ENCODE results near the gene RNF213.

RNF213 gene

DNA sequence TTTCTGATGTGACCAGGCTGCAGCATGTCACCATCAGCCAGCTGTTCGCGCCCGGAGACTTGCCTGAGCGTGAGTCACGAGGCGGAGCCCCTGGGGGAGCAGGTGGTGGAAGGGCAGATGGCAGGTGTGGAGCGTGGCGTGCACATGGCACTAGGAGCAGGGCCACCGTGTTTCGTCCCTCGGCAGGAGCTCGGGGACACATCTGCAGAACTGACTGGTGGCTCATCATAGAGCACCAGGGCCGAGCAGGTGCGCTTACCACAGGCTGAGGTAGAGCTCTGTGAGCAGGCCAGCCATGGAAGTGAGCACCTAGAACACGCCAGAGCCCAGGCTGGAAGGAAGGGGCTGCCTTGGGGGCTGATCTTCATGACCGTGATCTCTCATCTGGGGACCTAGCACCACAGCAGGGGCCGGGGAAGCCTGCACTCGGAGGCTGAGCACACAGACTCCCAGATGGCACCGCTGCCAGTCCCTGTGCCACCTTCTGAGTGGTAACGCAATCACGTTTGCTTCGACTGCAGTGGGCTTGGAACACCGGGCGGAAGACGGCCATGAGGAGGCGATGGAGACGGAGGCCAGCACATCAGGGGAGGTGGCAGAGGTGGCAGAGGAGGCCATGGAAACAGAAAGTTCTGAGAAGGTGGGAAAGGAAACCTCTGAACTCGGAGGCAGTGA is 92.5 kb downstream of the RNF213 start:
- DNase-seq (ENCODE audit: low spot score): no peak

DNA sequence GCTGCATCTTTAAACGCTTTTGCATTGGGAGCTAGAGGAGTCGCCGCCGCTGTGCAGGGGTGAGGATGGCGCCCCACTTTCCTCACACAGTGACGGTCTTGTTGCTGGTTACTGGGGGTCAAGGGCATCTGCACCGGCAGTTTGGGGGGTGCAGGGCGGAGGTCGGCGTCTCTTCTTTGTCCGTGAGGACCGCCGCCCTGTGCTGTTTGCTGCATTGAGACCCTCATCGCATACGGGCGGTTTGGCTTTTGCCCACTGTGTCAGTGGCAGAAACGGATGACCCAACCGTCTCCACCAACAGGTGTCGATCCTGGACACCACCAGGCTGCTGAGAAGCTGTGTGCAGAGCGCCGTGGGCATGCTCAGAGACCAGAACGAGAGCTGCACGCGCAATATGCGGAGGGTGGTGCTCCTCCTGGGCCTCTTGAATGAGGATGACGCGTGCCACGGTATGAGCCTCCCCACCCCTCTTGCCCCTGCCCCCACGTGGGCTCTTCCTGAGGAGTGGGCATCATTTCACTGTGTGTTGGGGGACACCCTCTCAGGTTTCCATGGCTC is 93.1 kb downstream of the RNF213 start:
- no peak for DNase-seq (ENCODE audit: low spot score)

DNA sequence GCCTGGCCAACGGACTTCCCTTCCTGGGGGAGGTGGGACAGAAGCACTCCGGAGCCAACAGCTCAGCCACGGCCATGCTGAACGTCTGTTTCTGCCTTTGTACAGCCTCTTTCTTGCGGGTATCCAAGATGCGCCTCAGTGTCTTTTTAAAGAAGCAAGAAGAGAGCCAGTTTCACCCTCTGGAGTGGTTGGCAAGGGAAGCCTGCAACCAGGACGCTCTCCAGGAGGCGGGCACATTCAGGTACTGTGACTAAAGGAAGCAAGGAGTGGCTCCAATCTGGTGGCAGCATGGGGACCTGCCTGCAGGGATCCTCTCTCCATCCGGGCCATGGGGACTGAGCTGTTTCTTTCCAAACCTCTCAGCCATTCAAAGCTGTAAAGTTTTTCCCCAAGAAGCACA is 93.7 kb downstream of the RNF213 start:
- no peak for DNase-seq (ENCODE audit: low spot score)

DNA sequence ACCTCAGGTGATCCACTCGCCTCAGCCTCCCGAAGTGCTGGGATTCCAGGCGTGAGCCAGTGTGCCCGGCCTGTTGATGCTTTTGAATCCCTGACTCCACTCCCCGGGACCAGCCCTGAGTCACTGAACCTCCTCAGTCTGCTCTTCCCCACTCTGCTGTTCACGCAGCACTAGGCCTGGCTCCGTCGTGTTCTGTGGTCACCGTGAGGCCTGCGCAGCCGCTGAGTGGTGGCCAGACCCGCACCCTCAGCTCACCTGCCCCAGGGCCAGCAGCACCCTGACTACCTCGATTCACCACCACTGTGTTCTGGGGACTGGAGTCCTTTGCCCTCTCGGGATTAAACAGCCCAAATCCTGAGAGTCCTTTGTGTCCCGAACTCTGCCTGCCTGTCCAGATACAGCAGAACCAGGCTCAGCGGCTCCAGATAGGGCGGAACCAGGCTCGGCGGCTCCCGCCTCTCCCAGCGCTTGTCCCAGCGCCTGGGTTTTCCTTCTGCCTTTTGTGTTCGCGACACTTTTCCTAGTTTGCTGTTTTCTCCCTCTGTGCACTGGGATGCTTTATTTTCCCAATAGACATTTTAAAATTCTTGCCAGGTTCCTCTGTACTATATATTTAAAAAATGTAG is 95.7 kb downstream of the RNF213 start:
- DNase-seq (ENCODE audit: low spot score): no peak

DNA sequence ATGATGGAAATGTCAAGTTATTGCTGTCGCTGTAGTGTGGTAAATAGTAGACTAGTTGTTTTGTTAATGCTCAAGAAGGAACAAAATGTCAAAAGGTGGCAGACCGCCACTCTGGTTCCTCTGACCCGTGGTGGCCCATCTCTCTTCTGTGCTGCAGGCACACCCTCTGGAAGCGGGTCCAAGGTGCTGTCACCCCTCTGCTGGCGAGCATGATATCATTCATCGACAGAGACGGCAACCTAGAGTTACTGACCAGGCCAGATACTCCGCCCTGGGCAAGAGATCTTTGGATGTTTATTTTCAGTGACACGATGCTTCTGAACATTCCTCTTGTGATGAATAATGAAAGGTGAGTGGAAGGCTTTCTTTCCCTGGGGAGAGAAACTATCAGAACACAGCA is 97.5 kb downstream of the RNF213 start:
- no peak for DNase-seq (ENCODE audit: low spot score)

DNA sequence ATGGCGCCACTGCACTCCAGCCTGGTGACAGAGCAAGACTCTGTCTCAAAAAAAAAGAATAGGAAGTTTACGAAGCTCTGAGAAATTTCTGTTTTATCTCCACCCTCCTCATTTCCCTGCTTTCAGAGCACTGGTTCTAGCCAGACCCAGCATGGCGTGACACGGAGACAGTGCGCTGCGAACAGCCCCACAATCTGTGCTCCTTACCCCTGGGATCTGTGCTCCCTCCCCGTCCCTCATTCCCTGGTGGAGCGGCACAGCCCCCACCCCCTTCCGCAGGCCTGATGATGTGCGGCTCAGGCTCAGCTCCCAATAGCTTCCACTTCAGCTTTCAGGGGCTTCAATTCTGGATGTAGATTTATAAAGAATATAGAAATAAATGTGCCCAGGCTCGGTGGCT is 98.2 kb downstream of the RNF213 start:
- DNase-seq (ENCODE audit: low spot score): no peak

DNA sequence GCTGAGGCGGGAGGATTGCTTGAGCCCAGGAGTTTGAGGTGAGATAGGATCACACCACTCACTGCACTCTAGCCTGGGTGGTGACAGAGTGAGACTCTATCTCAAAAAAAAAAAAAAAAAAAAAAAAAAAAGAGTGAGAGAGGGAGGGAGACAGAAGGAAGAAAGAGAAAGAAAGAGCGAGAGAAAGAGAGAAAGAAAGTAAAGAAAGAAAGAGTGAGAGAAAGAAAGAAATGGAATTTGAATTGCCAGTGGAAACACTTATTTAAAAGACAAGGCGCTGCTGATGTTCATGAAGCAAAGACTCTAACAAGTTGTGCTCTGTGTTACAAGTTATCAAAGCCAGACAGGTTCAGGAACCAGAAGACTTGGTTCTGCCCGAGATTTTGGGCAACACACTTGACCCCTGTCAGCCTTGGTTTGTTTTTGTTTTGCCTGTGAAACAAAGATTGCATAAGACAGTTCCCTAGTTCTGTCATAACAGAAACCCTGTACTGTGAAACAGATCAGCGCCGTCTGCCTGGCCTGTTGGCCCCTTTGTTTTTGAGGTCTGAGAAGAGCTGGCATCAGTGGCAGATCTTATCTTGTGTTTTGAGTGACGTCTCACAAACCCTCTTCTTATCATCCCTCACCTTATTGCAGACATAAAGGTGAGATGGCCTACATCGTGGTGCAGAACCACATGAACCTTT is 98.9 kb downstream of the RNF213 start:
- DNase-seq (ENCODE audit: low spot score): no peak

DNA sequence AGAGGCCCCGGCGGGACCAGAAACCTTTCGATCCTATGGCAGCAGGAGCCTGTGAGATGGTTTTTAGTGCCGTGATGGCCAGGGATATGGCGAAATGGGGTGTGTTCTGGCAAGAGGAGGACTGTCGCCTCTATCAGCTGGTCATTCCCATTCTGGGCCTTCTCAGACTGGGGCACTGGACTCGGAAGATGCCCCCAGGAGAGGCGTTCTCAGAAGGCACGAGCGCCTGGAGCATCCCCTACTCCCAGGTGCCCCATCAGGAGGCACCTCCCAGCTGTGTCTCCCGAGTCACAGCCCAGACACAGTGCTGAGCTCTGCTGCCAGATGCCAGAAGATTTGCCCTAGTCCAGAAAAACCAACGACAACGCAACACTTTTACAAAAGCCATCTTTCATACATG is 99.7 kb downstream of the RNF213 start:
- no peak for DNase-seq (ENCODE audit: low spot score)

DNA sequence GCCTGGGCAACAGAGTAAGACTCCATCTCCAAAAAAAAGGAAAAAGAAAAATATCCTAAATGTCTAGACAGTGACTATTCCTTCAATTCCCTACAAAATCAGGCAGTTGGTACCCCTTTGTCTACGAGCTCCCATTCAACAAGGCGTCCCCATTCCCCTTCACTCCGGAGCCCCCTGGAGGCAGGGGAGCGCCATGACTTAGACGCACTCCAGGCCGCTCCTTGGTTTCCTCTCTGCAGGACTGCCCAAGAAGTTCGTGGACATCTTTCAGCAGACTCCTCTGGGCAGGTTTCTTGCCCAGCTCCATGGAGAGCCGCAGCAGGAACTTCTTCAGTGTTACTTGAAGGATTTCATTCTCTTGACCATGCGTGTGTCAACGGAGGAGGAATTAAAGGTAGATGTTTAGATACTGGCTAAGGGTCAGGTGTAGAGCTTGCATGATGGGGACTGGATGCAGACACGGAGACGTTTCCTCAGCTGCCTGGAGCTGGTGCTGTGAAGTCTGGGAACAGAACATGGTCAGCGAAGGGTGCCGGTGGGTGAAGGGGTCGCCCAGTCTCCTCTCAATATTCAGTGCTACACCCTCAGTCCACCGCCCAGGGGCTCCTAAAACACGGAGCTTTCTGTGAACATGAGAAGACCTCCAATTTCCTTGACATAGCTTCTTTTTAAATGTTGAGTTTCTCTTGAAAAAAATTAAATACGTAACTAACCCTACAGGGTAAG is 101.0 kb downstream of the RNF213 start:
- peak; percentile 8 for DNase-seq (ENCODE audit: low spot score)

DNA sequence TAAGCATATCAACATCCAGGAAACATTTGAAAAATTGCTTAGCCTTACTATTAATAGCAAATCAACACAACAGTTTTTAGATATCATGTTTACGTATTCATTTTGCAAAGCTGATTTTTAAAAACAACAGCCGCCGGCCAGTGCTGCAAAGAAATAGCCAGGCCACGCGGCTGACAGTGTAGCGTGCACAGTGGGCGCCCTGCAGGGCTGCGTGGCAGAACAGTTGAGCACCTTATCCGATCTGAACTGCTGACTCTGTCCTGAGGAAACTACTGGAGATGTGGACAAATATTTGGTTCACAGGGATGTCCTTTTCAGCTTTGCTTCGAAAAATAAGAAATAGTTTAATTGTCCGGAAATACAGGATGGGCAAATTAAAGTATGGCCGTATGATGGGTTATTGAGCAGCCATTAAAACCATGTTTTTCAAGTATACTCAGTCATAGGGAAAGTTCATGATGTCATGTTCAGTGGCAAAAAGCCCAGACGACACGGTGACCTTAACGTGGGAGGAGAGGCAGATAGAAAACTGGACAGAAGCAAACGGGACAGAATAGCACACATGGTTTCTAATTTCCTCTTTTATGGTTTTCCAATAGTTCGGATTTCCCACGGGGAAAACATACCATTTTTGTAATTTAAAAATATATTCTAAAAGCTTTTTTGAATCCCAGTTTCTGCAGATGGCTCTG is 101.9 kb downstream of the RNF213 start:
- DNase-seq (ENCODE audit: low spot score): no peak

DNA sequence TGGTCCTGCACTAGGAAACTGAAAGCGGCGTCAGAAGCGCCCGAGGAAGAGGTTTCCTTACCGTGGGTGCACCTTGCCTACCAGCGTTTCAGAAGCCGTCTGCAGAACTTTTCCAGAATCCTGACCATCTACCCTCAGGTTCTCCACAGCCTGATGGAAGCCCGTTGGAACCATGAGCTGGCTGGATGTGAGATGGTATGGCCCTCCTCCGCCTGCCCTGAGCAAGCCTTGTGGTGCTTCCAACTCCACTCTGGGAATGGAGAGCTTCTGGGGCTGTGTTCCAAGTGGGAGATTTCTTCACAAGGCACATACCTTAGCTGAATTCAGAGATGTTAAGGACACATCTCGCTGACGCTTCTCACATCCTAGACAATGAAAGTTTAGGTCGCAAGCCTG is 102.5 kb downstream of the RNF213 start:
- no peak for DNase-seq (ENCODE audit: low spot score)

DNA sequence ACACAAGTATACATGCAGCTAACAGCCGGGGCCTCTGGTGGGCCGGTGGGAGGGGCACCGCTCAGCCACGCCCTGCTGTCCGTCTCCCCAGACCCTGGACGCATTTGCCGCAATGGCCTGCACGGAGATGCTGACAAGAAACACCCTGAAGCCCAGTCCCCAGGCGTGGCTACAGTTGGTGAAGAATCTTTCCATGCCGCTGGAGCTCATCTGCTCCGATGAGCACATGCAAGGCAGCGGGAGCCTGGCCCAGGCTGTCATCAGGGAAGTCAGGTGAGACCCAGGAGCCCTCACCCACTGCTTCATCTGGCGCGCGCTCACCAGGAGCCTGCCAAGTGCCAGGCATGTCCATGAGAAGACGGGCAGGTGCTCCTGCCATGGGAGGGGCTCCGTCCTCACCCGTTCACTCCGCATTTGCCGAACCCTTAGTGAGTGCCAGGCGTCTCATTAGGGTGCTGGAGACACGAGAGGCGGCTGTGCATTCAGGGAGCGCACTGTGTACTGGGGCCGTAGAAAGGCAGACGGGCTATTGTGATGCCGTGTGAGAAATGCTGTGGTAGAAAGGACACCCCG is 103.0 kb downstream of the RNF213 start:
- no peak for DNase-seq (ENCODE audit: low spot score)

DNA sequence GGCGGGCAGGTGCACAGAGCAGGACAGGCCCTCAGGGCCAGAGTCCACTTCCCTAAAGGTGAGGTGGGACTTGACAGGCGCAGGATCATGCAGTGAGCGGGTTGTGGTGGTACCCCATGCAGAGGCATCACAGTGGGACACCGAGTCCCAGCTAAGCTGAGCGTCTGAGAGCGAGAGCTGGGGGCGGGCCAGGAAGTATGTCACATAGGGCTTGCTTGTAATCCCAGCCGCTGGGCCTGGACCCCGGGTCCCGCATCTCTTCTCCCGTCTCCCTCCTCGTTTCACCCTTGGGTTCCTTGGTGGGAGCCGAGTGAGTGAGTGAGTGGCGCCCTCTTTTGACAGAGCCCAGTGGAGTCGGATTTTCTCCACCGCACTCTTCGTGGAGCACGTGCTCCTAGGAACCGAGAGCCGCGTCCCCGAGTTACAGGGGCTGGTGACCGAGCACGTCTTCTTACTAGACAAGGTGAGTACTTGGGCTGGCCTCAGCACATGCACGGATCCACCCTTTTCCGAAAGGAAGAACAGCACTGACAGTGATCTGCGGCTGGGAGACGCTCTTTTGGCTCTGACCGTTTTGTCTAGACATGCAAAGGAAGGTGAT is 103.5 kb downstream of the RNF213 start:
- DNase-seq (ENCODE audit: low spot score): peak; percentile 13

DNA sequence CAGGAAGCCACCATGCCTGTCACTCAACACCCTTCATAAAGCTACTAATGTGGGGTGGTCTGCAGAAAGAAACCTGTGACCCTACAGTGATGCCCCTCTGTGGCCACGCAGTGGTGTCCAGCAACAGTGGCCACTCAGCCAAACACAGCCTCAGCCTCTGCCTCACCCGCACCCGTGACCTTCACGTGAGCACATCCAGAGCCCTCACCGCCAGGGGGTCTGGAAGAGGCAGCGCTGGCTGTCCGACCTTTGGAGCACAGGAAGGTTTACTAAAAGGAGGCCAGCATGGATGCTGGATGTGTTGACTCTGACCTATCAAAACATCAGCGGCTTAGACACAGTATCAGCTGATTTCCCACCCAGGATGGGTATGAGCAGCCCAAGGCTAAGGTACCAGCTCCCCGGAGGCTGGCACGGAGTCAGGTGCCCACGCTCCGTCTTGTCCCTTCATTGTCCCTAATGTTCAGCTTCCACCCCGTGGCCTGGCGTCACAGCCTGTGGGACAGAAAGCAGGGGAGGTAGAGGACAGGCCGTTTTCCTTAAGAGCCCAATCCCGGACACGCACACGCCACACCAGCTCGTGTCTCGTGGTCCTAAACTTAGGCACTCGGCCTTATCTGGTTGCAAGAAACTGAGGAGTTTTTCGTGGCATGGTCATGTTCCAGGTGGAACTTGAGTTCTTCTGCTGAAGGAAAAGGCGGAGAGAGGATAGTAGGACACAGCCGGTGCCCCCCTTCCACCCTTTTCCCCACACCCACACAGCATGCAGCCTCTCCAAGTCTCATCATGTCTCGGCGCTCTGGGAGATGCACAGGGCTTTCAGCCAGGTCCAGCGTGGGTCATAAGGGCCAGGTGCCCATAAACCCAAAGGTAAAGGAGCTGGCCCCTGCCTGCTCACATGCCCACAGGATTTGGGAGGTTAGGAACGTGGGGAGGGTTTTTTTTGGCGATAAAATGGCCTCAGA is 104.6 kb downstream of the RNF213 start:
- no peak for DNase-seq (ENCODE audit: low spot score)

DNA sequence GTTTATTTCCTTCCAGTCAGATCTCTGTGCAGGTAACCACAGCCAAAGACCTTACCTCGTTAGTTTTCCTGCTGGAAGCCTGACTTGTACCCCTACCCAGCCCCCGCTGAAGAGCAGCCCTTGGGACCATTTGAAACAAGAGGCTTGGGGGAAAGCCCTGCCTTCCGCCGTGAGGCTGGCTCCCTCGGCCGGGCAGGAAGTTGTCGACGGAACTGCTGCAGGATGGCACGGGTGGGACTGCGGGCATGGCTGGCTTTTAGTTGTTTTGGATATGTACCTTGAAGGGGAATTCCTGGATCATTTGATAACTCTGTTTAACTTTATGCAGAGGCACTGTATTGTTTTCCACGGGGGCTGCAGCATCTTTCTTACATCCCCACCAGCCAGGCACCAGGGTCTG is 105.3 kb downstream of the RNF213 start:
- DNase-seq (ENCODE audit: low spot score): no peak

DNA sequence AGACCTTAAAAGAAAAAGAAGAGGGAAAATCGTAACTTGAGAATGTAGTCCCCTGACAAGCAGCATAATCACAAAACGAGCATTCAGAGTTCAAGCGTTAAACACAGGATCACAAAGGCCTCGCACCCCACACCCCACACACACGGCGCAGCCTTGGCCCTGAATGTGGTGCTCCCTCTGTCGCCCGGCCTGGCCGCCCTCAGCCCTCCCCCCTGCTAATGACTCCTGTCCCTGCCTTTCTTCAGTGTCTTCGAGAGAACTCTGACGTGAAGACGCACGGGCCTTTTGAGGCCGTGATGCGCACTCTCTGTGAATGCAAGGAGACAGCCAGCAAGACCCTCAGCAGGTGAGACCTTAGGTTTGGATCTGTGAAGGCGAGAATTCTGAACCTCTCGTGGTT is 106.9 kb downstream of the RNF213 start:
- no peak for DNase-seq (ENCODE audit: low spot score)

DNA sequence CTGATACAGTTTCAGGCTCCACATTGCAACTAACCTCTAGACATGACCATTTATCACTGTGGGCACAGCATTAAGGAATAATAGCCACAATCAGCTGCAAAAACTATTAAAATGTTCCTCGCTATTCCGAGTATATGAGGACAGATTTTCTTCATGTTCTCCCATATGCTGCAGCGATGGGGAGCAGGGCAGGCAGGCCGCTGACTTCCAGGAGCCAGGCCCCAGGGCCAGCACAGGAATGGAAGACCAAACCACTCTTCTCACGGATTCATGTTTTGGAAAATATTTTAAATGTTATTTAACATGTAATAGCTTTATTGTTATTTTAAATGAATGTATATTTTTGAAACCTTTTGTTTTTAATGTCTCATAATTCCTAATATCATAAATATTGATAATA is 110.5 kb downstream of the RNF213 start:
- DNase-seq (ENCODE audit: low spot score): no peak

DNA sequence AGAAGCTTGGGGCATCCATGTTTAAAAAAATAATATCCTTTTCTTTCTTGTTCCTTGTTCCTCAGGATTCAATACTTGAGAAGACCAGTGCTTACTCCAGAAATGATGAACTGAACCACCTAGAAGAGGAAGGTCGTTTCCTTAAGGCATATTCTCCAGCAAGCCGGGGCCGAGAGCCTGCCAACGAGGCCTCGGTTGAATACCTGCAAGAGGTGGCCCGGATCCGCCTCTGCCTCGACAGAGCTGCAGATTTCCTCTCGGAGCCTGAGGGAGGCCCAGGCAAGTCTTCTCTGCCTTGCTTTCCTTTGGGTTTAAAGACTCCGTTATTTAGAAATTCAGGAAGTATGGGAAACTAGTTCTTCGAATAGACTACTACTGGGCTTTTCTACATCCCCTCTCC is 111.8 kb downstream of the RNF213 start:
- DNase-seq (ENCODE audit: low spot score): no peak

DNA sequence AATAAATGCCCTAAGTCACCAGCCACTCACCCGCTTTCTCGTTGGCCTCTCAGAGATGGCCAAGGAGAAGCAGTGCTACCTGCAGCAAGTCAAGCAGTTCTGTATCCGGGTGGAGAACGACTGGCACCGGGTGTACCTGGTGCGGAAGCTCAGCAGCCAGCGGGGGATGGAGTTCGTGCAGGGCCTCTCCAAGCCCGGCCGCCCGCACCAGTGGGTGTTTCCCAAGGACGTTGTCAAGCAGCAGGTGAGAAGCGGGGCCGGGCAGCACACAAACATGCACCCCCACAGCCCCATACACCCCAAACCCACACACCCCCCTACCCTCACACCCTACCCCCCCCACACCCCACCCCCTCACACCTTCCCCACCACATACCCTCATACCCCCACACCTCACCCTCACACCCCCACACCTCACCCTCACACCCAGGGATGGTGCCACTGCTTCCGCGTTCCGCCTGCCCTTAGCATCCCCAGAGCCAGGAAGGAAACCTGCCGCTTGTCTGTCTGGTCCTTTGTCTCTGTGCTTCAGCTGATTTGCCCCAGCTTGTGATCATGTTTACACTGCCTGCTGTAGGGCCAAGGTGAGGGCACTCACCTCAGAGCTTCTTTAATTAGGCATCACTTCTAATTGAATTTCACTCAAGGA is 112.4 kb downstream of the RNF213 start:
- no peak for DNase-seq (ENCODE audit: low spot score)
